HUDEP-2 (cell line): Measurements from ENCODE around the gene SLC7A7.
A peak's percentile ranks its signal among the peaks of the same experiment; 100 is the strongest.
"Not testable (repeated sequence)": the region's sequence is repeated elsewhere in the genome, so short reads cannot be mapped to it uniquely, and the experiment has no call there.

Experiments used
- DNase-seq, 76 experiments: peaks; one replicate each; lab custom pipeline; 2025; ENCODE audit not compliant: unreplicated experiment in 76 of 76; lab: John Stamatoyannopoulos, UW

The SLC7A7 gene

DNA sequence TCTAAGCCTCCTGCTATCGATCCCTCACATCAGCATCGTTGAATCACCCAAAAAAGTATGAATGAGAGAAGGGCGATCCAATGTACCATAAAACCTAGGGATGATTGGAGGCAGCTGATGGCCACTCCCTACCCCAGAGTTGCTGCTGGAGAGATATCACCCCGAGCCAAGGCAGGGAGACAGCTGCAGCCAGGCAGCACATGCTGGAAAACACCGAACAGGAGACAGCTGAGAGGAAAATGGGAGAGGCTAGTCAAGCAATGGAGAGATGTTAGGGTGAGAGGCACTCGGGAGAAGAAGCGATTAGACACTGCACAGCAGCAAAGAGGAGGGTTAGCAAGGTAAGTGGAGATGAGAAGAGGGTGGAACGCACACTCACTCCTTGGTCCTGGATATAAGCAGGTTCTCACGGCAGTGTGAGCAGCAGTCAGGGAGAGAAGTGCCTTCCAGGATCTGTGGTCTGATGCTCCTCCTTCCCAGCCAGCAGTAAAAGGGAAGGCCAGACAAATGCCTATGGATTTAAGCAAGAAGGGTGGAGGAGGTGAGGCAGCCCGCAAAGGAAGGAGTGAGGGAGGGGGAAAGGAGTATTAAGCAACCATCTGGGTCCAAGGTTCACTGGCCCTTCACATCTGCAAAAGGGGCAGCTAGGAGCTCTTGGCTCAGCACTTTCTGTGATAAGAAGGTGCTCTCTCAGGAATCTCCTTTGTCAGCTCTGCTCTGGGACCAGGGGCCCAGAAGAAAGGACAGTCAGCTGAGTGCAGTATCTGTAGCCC lies at the start of gene SLC7A7:
Gene SLC7A7 (minus strand): TSS at position 495 of the 773 bp plus-strand sequence. CDS start 2,037 bp downstream, outside the sequence.
- DNase-seq: no peak

DNA sequence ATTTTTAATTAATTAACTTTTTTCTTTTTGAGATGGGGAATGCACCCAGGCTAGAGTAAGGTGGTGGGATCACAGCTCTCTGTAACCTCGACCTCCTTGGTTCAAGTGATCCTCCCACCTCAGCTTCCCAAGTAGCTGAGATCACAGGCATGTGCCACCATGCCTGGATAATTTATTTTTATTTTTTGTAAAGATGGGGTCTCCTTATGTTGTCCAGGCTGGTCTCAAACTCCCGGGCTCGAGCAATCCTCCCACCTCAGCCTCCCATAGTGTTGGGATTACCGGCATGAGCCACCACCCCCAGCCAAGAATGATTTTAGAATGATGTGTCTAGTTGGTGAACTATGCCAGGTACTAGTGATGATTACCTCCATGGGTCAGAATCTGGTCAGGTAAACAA lies 49.7 kb upstream of the SLC7A7 start:
- no peak for DNase-seq

DNA sequence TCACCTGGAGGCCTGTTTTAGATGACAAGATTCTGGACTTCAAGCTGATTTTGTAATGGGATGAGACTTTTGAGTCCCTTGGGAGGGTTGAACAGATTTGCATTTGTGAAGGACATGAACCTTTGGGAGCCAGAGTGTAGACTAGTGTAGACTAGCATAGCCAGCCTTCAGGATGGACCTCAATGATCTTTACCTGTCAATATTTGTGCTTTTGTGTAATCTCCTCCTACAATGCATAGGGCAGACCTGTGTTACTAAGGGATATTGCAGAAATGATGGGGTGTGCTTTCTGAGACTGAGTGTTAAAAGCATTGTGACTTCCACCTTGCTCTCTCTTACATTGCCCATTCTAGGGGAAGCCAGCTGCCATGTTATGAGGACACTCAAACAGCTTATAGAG lies 46.4 kb upstream of the SLC7A7 start:
- no peak for DNase-seq

DNA sequence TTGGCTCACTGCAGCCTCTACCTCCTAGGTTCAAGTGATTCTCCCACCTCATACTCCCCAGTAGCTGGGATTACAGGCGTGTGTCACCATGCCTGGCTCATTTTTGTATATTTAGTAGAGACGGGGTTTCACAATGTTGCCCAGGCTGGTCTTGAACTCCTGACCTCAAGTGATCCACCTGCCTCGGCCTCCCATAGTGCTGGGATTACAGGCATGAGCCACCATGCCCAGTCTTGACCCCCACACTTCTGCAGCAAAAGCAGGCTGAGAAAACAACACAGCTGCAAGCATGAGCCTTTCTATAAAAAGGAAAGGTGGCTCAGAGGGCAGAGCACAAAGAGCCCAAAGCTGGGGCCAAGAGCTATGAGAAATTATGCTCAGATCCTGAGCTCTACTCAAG lies 45.1 kb upstream of the SLC7A7 start:
- not testable (repeated sequence) for DNase-seq

DNA sequence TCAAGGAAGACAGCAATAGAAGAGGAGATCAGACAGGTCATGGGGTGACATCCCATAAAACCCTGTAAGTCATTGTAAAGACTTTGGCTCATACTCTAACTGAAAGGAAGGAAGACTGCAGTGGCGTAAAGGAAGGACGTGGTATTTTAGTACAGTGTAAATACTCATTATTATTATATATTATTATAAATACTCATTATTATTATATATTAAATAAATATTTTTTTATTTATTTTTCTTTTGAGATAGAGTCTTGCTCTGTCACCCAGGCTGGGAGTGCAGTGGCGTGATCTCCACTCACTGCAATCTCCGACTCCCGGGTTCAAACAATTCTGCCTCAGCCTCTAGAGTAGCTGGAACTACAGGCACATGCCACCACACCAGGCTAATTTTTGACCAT lies 41.2 kb upstream of the SLC7A7 start:
- DNase-seq: no peak

DNA sequence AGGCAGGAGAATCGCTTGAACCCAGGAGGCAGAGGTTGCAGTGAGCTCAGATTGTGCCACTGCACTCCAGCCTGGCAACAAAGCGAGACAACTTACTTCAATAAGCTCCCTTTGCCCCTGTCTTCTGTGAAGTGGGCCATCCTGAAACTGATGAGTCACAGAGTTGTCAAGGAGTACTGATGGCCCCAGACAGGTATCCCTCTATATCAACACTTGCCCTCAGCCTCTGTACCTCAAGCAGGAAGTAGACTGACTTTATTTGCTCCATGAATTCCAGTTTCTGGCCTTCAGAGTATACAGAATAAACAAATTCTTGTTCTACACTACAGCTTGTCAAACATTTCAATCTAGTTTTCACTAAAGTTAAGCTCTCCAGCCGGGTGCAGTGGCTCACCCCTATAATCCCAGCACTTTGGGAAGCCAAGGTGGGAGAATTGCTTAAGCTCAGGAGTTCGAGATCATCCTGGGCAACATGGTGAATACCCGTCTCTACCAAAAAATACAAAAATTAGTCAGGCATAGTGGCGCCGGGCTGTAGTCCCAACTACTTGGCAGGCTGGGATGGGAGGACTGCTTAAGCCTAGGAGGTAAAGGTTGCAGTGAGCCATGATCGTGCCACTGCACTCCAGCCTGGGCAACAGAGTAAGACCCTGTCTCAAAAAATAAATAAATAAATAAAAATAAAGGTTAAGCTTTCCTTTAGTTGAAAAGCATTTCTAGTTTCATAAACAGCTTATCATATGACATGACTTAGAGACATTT lies 39.9 kb upstream of the SLC7A7 start:
- DNase-seq: no peak

DNA sequence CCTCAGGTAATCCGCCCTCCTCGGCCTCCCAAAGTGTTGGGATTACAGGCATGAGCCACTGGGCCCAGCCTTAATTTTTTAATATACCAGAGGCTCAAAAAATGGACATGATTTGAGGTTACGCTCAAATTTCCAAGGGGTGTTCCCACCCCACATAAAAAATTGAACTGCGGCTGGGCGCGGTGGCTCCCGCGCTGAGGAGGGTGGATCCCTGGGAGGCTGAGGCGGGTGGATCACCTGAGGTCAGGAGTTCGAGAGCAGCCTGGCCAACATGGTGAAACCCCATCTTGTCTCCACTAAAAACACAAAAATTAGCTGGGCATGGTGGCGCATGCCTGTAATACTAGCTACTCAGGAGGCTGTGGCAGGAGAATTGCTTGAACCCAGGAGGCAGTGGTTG lies 39.1 kb upstream of the SLC7A7 start:
- DNase-seq: not testable (repeated sequence)

DNA sequence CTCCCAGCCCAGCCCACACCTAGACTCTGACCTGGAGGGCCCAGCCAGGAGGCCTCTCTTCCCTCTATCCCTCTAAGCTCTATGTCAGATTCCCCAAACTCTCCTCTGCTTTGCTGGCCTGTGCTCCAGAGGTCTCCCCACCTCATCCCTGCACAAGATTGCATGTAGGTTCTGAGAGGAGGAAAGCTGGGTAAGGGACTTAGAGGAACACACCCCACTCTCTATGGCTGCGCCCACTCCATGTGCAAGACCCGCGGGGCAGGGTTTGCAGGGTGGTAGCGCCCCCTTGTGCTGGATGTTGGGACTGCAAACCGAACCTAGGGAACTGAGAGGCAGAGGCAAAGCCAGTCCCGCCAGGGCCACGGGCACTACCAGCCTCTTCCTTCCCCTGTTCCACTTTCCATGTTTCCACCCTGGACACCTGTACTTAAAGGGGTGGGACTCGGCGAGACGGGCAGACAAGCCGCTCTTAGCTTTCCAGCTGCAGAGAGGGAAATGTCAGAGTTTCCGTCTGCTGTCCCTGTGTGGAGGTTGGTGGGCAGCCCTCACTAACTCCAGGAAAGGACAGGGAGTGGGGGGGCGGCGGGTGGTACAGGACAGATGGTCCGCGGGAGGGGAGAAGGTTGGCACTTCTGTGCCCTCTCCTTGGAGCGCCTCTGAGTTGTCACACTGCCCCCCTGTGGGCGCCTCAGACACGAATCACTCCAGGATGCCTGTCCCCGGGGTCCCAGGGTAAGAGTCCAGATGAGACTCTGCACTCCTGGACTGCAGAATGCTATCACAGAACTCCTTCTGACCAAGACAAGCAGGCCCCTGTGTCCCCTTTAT lies 37.9 kb upstream of the SLC7A7 start:
- DNase-seq: peak in 72 of 76 experiments; percentile 13 to 97 (median 75)

DNA sequence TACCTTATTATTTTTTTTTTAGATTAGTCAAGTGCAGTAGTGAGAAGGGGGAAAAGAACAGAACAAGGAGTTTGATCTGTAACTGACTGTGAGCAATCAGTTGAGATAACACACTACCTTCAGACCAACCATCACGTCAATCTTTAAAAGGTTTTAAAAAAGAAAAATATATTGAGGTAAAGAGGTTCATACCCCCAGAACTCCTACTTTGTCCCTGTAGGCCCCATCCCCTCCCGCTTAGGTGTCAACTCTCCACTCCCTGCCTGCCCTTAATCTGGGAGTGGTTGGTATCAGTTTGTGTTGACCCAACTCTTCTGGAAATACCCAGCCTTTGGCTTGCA lies 37.3 kb upstream of the SLC7A7 start:
- no peak for DNase-seq

DNA sequence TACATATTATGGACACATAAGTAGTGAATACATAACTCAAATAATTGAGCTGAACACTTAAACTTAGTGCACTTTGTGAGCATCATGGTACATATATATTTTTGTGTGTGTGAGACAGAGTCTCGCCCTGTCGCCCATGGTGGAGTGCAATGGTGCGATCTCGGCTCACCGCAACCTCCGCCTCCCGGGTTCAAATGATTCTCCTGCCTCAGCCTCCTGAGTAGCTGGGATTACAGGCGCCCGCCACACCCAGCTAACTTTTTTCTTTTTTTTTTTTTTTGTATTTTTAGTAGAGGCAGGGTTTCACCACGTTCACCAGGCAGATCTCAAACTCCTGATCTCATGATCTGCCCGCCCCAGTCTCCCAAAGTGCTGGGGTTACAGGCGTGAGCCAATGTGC lies 36.9 kb upstream of the SLC7A7 start:
- DNase-seq: not testable (repeated sequence)

DNA sequence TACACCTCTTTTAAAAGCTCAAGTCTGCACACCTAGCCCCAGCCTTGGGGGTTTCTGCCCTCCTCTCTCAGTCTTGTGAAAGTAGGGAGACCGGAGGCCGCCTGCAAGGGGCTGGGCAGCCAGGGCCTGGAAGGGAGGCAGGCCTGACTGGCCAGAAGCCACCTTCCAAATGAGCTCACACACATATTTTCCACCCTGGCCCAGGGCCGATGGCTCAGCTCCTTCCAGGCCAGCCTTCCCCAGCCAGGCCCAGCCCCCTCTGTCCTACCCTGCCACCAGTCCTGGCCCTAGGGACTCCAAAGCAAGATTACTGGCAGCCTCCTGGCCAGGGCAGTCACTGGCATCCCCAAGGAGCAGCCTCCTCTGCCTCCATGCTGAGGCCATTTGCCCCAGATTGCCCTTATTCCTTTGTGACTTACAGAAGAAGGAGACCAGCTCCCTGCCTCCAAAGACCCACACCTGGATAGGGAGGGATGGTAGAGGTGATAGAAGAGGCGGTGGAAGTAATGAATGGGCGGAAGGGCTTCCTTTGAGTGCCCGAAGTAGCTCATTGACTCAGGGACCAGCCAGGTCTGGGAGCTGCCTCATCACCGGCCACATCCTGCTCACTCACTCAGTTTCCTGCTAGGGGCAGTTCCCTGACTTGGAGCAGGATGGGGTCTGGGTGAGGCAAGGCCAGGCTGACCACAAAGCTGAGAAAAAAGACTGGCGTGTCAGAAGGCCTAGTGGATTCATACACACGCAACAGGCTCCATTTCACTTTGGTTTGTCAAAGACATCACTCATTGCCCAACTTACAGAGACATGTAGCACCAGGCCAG lies 35.9 kb upstream of the SLC7A7 start:
- peak in 13 of 76 experiments; percentile 4 to 47 (median 18) for DNase-seq

DNA sequence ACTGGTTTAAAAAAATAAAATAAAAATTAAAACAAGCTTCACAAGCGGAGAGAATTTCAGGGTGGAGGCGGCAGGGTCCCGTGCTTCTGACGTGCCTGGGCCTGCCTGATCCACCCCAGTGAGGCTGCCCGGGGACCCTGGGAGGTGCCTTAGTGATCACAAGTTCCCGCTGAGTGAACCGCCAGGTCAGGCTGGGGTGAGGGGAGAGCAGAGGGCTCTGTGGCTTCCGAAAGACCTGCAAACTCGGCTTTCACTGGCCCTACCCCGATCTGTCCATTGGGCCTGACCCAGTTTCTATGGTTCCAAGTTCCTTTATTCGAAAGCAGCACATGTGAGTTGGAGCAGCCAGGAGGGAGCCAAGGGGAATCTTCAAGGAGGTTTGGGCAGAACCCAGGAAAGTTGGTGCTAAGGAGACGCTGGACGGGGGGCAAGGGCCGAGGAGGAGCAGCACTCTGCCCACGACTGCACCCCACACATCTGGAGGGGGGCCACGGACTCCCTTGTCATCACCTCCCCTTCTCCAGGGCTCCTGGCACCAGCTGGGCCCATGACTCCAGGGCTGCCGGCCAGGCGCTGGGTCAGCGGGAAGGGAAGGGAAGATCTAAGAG lies 34.1 kb upstream of the SLC7A7 start:
- no peak for DNase-seq

DNA sequence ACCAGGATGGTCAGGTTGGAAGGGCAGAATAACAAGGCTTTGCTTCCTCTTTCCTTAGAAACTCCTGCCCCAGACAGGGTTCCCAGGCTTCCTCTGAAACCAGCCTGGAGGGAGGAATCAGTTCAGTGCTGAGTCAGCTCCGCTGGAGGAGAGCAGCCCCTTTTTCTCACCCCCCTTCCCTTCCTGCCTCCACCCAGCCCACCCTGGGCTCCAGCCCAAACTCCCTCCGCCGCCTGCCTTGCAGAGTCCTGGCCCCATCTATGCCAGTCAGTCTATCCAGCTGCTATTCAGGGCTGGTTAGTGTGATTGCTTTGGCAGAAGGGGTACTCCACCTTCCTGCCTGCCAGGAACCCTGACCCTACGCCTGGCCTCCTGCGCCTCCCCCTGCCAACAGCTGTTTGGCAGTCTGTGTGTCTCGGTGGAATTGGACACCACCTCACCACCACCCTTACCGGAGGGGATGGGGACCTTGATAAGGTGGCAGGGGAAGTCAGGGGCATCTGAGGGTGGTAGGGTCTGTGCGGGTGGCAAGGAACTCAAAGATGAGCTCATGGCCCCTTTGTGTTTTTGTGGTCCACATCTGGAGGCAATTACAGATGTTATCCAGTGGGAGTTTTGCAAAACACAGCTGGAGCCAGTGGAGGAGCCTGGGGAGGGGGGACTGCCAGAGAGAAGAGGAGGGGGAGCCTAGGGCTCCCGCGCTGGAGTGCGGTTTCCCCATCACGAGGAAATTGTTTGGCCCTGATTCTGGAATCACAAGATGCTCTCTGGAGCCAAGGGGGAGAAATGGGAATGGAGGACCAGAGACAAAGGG lies 33.3 kb upstream of the SLC7A7 start:
- DNase-seq: no peak

DNA sequence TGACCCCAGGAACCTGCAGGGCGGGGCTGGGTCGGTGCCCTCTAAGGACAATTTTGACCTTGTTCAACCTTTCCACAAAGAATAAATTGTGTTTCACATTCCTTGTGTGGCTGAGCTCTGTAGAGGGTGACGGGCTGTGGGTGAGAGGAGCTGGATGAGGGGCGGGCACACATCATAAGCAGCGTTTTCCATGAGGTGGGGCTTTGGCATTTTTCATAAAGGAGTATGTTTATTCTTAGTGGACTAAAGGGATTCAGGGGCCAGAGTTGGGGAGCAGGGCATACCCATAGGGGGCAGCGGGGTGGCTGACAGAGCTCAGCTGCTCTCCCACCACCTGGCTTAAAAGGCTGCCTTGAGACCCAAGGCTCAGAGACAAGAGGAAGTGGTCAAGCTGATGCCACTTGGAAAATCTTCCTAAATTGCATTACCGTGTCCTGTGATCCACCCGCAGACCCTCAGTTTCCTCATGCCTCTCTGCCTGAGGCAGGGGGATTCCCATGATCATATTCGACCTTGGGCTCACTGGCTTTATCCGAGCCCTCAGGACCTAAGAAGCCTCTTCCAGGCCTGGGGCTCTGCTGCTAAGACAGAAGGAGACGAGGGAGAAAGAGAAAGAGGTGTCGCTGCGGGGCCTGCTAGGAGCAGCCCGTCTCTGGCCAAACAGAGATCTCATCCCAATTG lies 32.6 kb upstream of the SLC7A7 start:
- DNase-seq: no peak

DNA sequence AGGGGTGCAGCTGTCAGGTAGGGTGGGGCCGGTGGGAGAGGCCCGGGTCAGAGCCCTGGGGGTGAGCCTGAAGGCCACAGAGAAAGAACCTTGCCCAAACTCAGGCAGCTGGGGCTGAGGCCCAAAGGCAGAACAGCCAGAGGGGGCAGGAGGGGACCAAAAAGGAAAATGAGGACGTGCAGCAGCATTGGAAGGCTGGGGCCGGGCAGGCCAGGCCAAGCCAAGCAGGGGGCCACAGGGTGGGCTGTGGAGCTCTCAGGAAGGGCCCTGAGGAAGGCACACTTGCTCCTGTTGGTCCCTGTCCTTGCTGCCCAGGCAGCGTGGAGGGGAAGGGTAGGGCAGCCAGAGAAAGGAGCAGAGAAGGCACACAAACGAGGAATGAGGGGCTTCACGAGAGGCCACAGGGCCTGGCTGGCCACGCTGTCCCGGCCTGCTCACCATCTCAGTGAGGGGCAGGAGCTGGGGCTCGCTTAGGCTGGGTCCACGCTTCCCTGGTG lies 31.6 kb upstream of the SLC7A7 start:
- no peak for DNase-seq

DNA sequence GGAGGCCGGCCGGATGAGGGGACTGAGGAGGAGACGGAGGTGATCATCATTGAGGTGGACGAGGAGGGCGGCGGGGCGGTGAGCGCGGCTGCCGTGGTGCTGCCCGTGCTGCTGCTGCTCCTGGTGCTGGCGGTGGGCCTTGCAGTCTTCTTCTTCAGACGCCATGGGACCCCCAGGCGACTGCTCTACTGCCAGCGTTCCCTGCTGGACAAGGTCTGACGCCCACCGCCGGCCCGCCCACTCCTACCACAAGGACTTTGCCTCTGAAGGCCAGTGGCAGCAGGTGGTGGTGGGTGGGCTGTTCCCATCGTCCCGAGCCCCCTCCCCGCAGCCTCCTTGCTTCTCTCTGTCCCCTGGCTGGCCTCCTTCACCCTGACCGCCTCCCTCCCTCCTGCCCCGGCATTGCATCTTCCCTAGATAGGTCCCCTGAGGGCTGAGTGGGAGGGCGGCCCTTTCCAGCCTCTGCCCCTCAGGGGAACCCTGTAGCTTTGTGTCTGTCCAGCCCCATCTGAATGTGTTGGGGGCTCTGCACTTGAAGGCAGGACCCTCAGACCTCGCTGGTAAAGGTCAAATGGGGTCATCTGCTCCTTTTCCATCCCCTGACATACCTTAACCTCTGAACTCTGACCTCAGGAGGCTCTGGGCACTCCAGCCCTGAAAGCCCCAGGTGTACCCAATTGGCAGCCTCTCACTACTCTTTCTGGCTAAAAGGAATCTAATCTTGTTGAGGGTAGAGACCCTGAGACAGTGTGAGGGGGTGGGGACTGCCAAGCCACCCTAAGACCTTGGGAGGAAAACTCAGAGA lies 30.8 kb upstream of the SLC7A7 start:
- DNase-seq: no peak

DNA sequence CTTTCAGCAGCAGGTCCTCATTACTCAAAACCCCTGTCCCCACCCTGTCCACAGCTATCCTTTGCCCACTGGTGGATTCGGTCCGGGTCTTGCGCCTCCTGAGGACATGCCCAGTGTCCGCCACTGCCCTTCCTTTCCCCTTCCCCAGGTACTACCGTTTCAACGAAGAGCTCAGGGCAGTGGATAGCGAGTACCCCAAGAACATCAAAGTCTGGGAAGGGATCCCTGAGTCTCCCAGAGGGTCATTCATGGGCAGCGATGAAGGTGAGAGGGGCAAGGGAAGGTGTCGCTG lies 29.8 kb upstream of the SLC7A7 start:
- DNase-seq: no peak
